WTC11 (cell line): Measurements from ENCODE around the gene SCO2. TPM values are rescaled to one million over a fixed set of nuclear protein-coding genes. Genes with fewer than 3 reads are reported as not detected.

Experiments used
- ATAC-seq: fragments of 200-7000 bp; cut with Tn5 transposase; 2 replicates; pipeline ENCODE4 v1.10.0; 2021; ENCODE audit warnings: mild to moderate bottlenecking, moderate library complexity
- CTCF ChIA-PET: fragments of 300-600 bp; sonication (Branson Sonifier 250); formaldehyde crosslinking; loops from one replicate; lab custom pipeline; 2021; ENCODE audit warnings: antibody characterized with exemption; lab: Charles Lee
- POLR2A ChIA-PET: fragments of 350-600 bp; sonication (Branson Sonifier 250); formaldehyde crosslinking; loops from one replicate; lab custom pipeline; 2021; ENCODE audit warnings: antibody characterized with exemption; lab: Charles Lee
- DNase-seq: peaks from one replicate; pipeline ENCODE4 v3.0.0; 2021; ENCODE audit warnings: low spot score
- H3K27ac Mint-ChIP-seq: 2 replicates; pipeline ENCODE4 v1.8.0; 2021; ENCODE audit warnings: mixed read lengths
- H3K27me3 Mint-ChIP-seq: 2 replicates; pipeline ENCODE4 v1.8.0; 2021; ENCODE audit warnings: low read depth, mild to moderate bottlenecking, moderate library complexity, mixed read lengths
- H3K36me3 Mint-ChIP-seq: 2 replicates; pipeline ENCODE4 v1.8.0; 2021; ENCODE audit warnings: mixed read lengths
- H3K4me1 Mint-ChIP-seq: 2 replicates; pipeline ENCODE4 v1.8.0; 2022; ENCODE audit warnings: mixed read lengths
- H3K4me3 Mint-ChIP-seq: 2 replicates; pipeline ENCODE4 v1.8.0; 2021; ENCODE audit warnings: mild to moderate bottlenecking, moderate library complexity, mixed read lengths
- H3K9me3 Mint-ChIP-seq: 2 replicates; pipeline ENCODE4 v1.8.0; 2021; ENCODE audit warnings: mixed read lengths
- ATF1 ChIP-seq: sonication (generic); formaldehyde crosslinking; IDR thresholded peaks from 2 replicates; pipeline ENCODE4 v1.8.1; 2023; ENCODE audit warnings: mild to moderate bottlenecking, moderate library complexity, missing genetic modification reagents
- CBFB ChIP-seq: sonication (generic); formaldehyde crosslinking; IDR thresholded peaks from 2 replicates; pipeline ENCODE4 v1.8.1; 2022; ENCODE audit warnings: mild to moderate bottlenecking, low read depth, missing genetic modification reagents
- ELF4 ChIP-seq: sonication (generic); formaldehyde crosslinking; IDR thresholded peaks from 2 replicates; pipeline ENCODE4 v1.8.1; 2022; ENCODE audit warnings: low read depth, mild to moderate bottlenecking, moderate library complexity, missing genetic modification reagents
- ETV6 ChIP-seq: sonication (generic); formaldehyde crosslinking; IDR thresholded peaks from 2 replicates; pipeline ENCODE4 v1.8.1; 2022; ENCODE audit warnings: mild to moderate bottlenecking, missing genetic modification reagents
- FOXK1 ChIP-seq: sonication (generic); formaldehyde crosslinking; IDR thresholded peaks from 2 replicates; pipeline ENCODE4 v1.8.0; 2022; ENCODE audit warnings: mild to moderate bottlenecking, moderate library complexity, missing genetic modification reagents
- FOXP1 ChIP-seq: sonication (generic); formaldehyde crosslinking; IDR thresholded peaks from 2 replicates; pipeline ENCODE4 v1.8.0; 2022; ENCODE audit warnings: missing genetic modification reagents, mild to moderate bottlenecking, moderate library complexity, borderline replicate concordance
- GABPB1 ChIP-seq: sonication (generic); formaldehyde crosslinking; IDR thresholded peaks from 2 replicates; pipeline ENCODE4 v1.8.1; 2023; ENCODE audit warnings: mild to moderate bottlenecking, missing genetic modification reagents
- JUN ChIP-seq: sonication (generic); formaldehyde crosslinking; IDR thresholded peaks from 2 replicates; pipeline ENCODE4 v1.8.0; 2023; ENCODE audit warnings: mild to moderate bottlenecking, missing genetic modification reagents
- MYBL2 ChIP-seq: sonication (generic); formaldehyde crosslinking; IDR thresholded peaks from 2 replicates; pipeline ENCODE4 v1.8.1; 2023; ENCODE audit warnings: mild to moderate bottlenecking, moderate library complexity, missing genetic modification reagents
- PREB ChIP-seq: sonication (generic); formaldehyde crosslinking; IDR thresholded peaks from 2 replicates; pipeline ENCODE4 v1.8.1; 2022; ENCODE audit warnings: mild to moderate bottlenecking, missing genetic modification reagents, moderate library complexity, borderline replicate concordance
- RELA ChIP-seq: sonication (generic); formaldehyde crosslinking; IDR thresholded peaks from 2 replicates; pipeline ENCODE4 v1.8.1; 2022; ENCODE audit warnings: missing genetic modification reagents, mild to moderate bottlenecking, borderline replicate concordance
- SP1 ChIP-seq: sonication (generic); formaldehyde crosslinking; conservative IDR thresholded peaks from 2 replicates; pipeline ENCODE4 v1.8.1; 2022; ENCODE audit warnings: missing genetic modification reagents
- TEAD1 ChIP-seq: sonication (generic); formaldehyde crosslinking; IDR thresholded peaks from 2 replicates; pipeline ENCODE4 v1.8.0; 2022; ENCODE audit warnings: mild to moderate bottlenecking, missing genetic modification reagents
- ZNF121 ChIP-seq: sonication (generic); formaldehyde crosslinking; IDR thresholded peaks from 2 replicates; pipeline ENCODE4 v1.8.0; 2023; ENCODE audit warnings: missing genetic modification reagents
- ZNF416 ChIP-seq: fragments of 250-450 bp; sonication (Bioruptor Pico); IDR thresholded peaks from 2 replicates; pipeline ENCODE4 v1.9.0; 2021; ENCODE audit warnings: mild to moderate bottlenecking, inconsistent platforms
- total RNA-seq: library from RNA; stranded (reverse); gene quantifications from 3 replicates; pipeline ENCODE4 v1.2.3, GENCODE V29; 2021
- TF ChIP-seq, protein P1 (sequence below): fragments of 250-450 bp; sonication (Bioruptor Pico); IDR thresholded peaks from 2 replicates; pipeline ENCODE4 v1.8.0; 2021; ENCODE audit warnings: mild to moderate bottlenecking
- TF ChIP-seq, protein P2 (sequence below): sonication (generic); formaldehyde crosslinking; IDR thresholded peaks from 2 replicates; pipeline ENCODE4 v1.8.1; 2022; ENCODE audit warnings: low read depth, missing genetic modification reagents, borderline replicate concordance
- TF ChIP-seq, protein P3 (sequence below): fragments of 250-450 bp; sonication (Bioruptor Pico); IDR thresholded peaks from 2 replicates; pipeline ENCODE4 v1.9.0; 2021; ENCODE audit warnings: mild to moderate bottlenecking

The SCO2 gene
- total RNA-seq, 1 experiment from 2014 or later = not detected

DNA sequence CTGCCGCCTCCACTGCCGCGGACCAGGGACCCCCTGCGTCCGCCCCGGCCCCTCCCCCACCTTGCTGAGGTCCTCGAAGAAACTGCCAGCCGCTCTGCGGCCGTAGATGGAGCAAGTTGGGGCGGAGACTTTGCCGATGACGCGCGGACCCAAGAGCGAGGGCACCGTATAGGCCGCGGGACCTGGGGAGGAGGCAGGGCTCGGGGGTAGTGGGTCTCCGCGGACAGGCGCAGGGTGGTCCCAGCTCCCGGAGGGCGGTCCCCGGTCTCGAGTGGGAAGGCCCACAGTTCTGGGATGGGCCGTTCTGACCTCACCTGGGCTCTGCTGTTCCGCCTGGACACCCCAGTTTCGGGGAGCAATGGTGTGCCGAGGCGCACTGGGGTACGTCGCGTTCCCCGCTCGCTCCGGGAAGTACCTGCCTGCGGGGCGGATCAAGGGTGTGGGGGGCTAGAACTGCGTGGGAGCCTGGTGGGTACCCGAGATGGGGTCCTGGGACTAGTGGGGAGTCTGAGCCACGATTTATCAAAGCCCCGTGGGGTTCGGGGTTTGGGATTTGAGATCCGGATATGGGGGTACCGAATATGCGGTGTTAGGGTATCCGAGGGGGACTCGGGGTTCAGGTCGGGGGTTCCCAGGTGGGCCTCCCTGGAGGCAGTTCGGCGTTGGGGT, 5.6 kb upstream of the SCO2 start:
- Mint-ChIP-seq H3K27me3 (peaks cover 80% of the 10 kb centered on the region), H3K4me3 (peak overlapping the region; percentile 72), H3K27ac (no peak overlapping the region), H3K36me3 (no peaks in the 10 kb centered on the region), H3K9me3 (no peaks in the 10 kb centered on the region), H3K4me1 (peaks cover 15% of the 10 kb centered on the region)
- CTCF ChIA-PET = interaction anchor here (1.3 kb wide), 3 partner anchors 23 to 169 kb away, joined by 4 to 7 read pairs (median 7); partner anchors contain the start of genes LMF2, NCAPH2 and SYCE3
- ATAC-seq = peak; percentile 40
- TF ChIP-seq GABPB1 (CRISPR knock-in tag) = no peak
- POLR2A ChIA-PET = no interaction called here
- DNase-seq = peak; percentile 79

DNA sequence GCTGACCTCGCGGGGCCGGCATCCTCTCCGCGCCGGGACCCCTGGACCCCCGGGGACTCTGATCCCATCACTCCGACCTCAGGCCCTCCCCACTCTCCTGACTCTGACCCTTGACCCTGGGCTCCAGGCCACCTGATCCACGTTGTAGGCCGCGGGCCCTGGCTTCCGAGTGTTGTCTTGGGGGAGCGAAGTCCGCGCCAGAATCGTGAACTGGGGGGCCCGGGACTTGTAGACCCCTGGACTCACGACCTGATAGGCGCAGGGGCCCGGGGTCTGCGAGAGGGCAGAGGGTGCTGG, 5.1 kb upstream of the SCO2 start:
- ATAC-seq (no peak), DNase-seq (no peak)
- H3K4me1 Mint-ChIP-seq = peaks cover 15% of the 10 kb centered on the region
- TF ChIP-seq ETV6 (CRISPR knock-in tag) (no peak), ZNF416 (CRISPR knock-in tag) (no peak), ELF4 (CRISPR knock-in tag) (no peak)
- TF ChIP-seq, protein P1, sequence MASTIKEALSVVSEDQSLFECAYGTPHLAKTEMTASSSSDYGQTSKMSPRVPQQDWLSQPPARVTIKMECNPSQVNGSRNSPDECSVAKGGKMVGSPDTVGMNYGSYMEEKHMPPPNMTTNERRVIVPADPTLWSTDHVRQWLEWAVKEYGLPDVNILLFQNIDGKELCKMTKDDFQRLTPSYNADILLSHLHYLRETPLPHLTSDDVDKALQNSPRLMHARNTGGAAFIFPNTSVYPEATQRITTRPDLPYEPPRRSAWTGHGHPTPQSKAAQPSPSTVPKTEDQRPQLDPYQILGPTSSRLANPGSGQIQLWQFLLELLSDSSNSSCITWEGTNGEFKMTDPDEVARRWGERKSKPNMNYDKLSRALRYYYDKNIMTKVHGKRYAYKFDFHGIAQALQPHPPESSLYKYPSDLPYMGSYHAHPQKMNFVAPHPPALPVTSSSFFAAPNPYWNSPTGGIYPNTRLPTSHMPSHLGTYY = no peak
- TF ChIP-seq, all 79 proteins: peak for 0
- Mint-ChIP-seq H3K36me3 (no peaks in the 10 kb centered on the region), H3K4me3 (peak overlapping the region; percentile 72), H3K27ac (no peak overlapping the region), H3K9me3 (no peaks in the 10 kb centered on the region), H3K27me3 (peaks cover 80% of the 10 kb centered on the region)
- ChIA-PET POLR2A (no interaction called here), CTCF (no interaction called here)

DNA sequence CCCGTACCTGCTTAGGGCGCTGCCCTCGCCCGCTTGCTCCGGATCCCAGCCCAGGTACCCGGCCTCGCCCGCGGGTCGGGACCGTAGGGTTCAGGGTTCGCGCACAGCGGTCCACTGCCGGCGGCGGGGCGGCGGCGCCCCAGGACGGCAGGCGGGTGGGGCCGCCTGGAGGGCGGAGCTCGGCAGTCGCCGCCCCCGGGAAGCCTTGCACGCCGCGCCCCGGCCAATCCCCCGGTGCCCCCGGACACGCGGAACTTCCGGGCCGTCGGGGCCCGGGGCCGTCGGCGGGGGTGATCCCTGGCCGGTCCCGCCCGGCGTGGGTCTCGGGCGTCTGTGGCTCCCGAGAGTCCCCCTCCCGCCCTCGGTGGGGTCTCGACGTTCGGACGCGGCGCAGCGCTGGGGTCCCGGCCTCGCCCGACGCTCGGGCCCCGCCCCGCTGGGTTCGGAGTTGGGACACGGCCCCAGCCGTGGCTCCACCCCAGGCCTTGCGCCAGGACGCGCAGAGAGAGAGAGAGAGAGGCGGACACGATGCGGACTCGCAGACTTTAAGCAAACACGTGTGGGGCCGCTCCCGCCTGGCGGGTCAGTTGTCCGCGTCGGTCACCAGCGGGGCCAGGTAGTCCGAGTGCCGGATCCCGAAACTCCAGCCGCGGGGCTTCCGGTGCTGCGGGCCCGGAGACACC, 4.6 kb upstream of the SCO2 start, which contains the start of gene TYMP:
Gene TYMP, minus strand, starts transcription at position 116 of the 683 bp plus-strand sequence. CDS start 303 bp downstream, outside the sequence.
- H3K36me3 Mint-ChIP-seq = no peaks in the 10 kb centered on the region
- H3K27me3 Mint-ChIP-seq = peaks cover 80% of the 10 kb centered on the region
- peak within 1 kb of the TSS; percentile 72 for H3K4me3 Mint-ChIP-seq
- no peak for ATAC-seq
- peak; percentile 48 for DNase-seq
- TF ChIP-seq, protein P2, sequence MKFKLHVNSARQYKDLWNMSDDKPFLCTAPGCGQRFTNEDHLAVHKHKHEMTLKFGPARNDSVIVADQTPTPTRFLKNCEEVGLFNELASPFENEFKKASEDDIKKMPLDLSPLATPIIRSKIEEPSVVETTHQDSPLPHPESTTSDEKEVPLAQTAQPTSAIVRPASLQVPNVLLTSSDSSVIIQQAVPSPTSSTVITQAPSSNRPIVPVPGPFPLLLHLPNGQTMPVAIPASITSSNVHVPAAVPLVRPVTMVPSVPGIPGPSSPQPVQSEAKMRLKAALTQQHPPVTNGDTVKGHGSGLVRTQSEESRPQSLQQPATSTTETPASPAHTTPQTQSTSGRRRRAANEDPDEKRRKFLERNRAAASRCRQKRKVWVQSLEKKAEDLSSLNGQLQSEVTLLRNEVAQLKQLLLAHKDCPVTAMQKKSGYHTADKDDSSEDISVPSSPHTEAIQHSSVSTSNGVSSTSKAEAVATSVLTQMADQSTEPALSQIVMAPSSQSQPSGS (CRISPR knock-in tag) = no peak
- TF ChIP-seq FOXK1 (0 out of 2 replicates have a peak, but pooled peaks have one; percentile 8), ZNF121 (CRISPR knock-in tag) (peak; percentile 80), RELA (CRISPR knock-in tag) (0 out of 2 replicates have a peak, but pooled peaks have one; percentile 50), TEAD1 (CRISPR knock-in tag) (no peak), JUN (CRISPR knock-in tag) (0 out of 2 replicates have a peak, but pooled peaks have one; percentile 42), MYBL2 (CRISPR knock-in tag) (peak; percentile 78; the same call in 1 of the 2 replicates), PREB (CRISPR knock-in tag) (0 out of 2 replicates have a peak, but pooled peaks have one; percentile 66), CBFB (CRISPR knock-in tag) (0 out of 2 replicates have a peak, but pooled peaks have one; percentile 13), FOXP1 (0 out of 2 replicates have a peak, but pooled peaks have one; percentile 36), SP1 (peak; percentile 61; the same call in 1 of the 2 replicates), GABPB1 (CRISPR knock-in tag) (peak; percentile 80), ATF1 (CRISPR knock-in tag) (no peak)
- TF ChIP-seq, protein P3, sequence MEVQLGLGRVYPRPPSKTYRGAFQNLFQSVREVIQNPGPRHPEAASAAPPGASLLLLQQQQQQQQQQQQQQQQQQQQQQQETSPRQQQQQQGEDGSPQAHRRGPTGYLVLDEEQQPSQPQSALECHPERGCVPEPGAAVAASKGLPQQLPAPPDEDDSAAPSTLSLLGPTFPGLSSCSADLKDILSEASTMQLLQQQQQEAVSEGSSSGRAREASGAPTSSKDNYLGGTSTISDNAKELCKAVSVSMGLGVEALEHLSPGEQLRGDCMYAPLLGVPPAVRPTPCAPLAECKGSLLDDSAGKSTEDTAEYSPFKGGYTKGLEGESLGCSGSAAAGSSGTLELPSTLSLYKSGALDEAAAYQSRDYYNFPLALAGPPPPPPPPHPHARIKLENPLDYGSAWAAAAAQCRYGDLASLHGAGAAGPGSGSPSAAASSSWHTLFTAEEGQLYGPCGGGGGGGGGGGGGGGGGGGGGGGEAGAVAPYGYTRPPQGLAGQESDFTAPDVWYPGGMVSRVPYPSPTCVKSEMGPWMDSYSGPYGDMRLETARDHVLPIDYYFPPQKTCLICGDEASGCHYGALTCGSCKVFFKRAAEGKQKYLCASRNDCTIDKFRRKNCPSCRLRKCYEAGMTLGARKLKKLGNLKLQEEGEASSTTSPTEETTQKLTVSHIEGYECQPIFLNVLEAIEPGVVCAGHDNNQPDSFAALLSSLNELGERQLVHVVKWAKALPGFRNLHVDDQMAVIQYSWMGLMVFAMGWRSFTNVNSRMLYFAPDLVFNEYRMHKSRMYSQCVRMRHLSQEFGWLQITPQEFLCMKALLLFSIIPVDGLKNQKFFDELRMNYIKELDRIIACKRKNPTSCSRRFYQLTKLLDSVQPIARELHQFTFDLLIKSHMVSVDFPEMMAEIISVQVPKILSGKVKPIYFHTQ (CRISPR knock-in tag) = no peak
- POLR2A ChIA-PET = no interaction called here
- CTCF ChIA-PET = interaction anchor here (2.4 kb wide), 1 partner anchor 33 kb away, joined by 9 read pairs; the partner anchor contains the start of gene SYCE3
- no peak within 1 kb of the TSS for H3K27ac Mint-ChIP-seq
- H3K4me1 Mint-ChIP-seq = peaks cover 15% of the 10 kb centered on the region
- no peaks in the 10 kb centered on the region for H3K9me3 Mint-ChIP-seq
